Endothelial cell (in vitro differentiated cells): Measurements from ENCODE around the gene AQP6. TPM values are rescaled to one million over a fixed set of nuclear protein-coding genes. Genes with fewer than 3 reads are reported as not detected.

Experiments
- DNase-seq: peaks from one replicate; pipeline ENCODE4 v3.0.0; 2021; ENCODE audit warnings: low spot score
- H3K27ac Mint-ChIP-seq: one replicate; pipeline ENCODE4 v1.8.0; 2021; ENCODE audit warnings: mixed read lengths, inconsistent platforms; ENCODE audit not compliant: unreplicated experiment
- H3K27me3 Mint-ChIP-seq: one replicate; pipeline ENCODE4 v1.8.0; 2021; ENCODE audit warnings: mild to moderate bottlenecking, moderate library complexity, mixed read lengths, inconsistent platforms; ENCODE audit not compliant: unreplicated experiment
- H3K36me3 Mint-ChIP-seq: one replicate; pipeline ENCODE4 v1.8.0; 2021; ENCODE audit warnings: mild to moderate bottlenecking, low read depth, mixed read lengths, inconsistent platforms; ENCODE audit not compliant: unreplicated experiment
- H3K4me1 Mint-ChIP-seq: one replicate; pipeline ENCODE4 v1.8.0; 2021; ENCODE audit warnings: mild to moderate bottlenecking, mixed read lengths, inconsistent platforms; ENCODE audit not compliant: unreplicated experiment
- H3K4me3 Mint-ChIP-seq: one replicate; pipeline ENCODE4 v1.8.0; 2021; ENCODE audit warnings: mild to moderate bottlenecking, mixed read lengths, inconsistent platforms; ENCODE audit not compliant: unreplicated experiment
- H3K9me3 Mint-ChIP-seq: one replicate; pipeline ENCODE4 v1.8.0; 2021; ENCODE audit warnings: mixed read lengths, inconsistent platforms; ENCODE audit not compliant: unreplicated experiment
- CTCF ChIP-seq: fragments of 200-600 bp; sonication (generic); IDR thresholded peaks from one replicate; pipeline ENCODE4 v1.5.0; 2021; ENCODE audit warnings: antibody characterized with exemption; ENCODE audit not compliant: unreplicated experiment
- total RNA-seq: library from RNA; stranded (reverse); fragmentation: NEBNext Ultra II Directional; extraction: Animal tissue kit (Norgen Biotek cat#: 25700); gene quantifications from one replicate; pipeline ENCODE4 v1.2.1, GENCODE V29; 2021; ENCODE audit not compliant: unreplicated experiment

The AQP6 gene
- total RNA-seq, 1 donor from 2014 or later: not detected

- DNase-seq: no peak
- peaks cover 9% of the 10 kb centered on the region for H3K4me1 Mint-ChIP-seq
- no peak overlapping the region for H3K4me3 Mint-ChIP-seq
- no peak overlapping the region for H3K27ac Mint-ChIP-seq
- H3K9me3 Mint-ChIP-seq: no peaks in the 10 kb centered on the region
- no peak for TF ChIP-seq CTCF
- H3K36me3 Mint-ChIP-seq: no peaks in the 10 kb centered on the region
- no peaks in the 10 kb centered on the region for H3K27me3 Mint-ChIP-seq
Observed at GRCh38 chr12:50018154-50018553, 45.4 kb downstream of the AQP6 start.

- H3K27me3 Mint-ChIP-seq: no peaks in the 10 kb centered on the region
- H3K4me3 Mint-ChIP-seq: no peak overlapping the region
- H3K36me3 Mint-ChIP-seq: no peaks in the 10 kb centered on the region
- DNase-seq: no peak
- TF ChIP-seq CTCF: no peak
- H3K9me3 Mint-ChIP-seq: no peaks in the 10 kb centered on the region
- H3K27ac Mint-ChIP-seq: no peak overlapping the region
- peaks cover 9% of the 10 kb centered on the region for H3K4me1 Mint-ChIP-seq
Observed at GRCh38 chr12:50018968-50019367, 46.2 kb downstream of the AQP6 start.

- H3K4me1 Mint-ChIP-seq: peaks cover 14% of the 10 kb centered on the region
- no peak for DNase-seq
- no peak overlapping the region for H3K27ac Mint-ChIP-seq
- TF ChIP-seq CTCF: no peak
- peaks cover 2% of the 10 kb centered on the region for H3K27me3 Mint-ChIP-seq
- no peaks in the 10 kb centered on the region for H3K9me3 Mint-ChIP-seq
- no peak overlapping the region for H3K4me3 Mint-ChIP-seq
- H3K36me3 Mint-ChIP-seq: no peaks in the 10 kb centered on the region
Observed at GRCh38 chr12:50019524-50019923, 46.8 kb downstream of the AQP6 start.

GRCh38 chr12:50021031-50021430 lies 48.3 kb downstream of the AQP6 start:
- no peak overlapping the region for H3K27ac Mint-ChIP-seq
- H3K27me3 Mint-ChIP-seq: peaks cover 2% of the 10 kb centered on the region
- no peak overlapping the region for H3K4me3 Mint-ChIP-seq
- H3K36me3 Mint-ChIP-seq: no peaks in the 10 kb centered on the region
- TF ChIP-seq CTCF: no peak
- DNase-seq: no peak
- peaks cover 26% of the 10 kb centered on the region for H3K4me1 Mint-ChIP-seq
- no peaks in the 10 kb centered on the region for H3K9me3 Mint-ChIP-seq

- DNase-seq: no peak
- no peak for TF ChIP-seq CTCF
- peaks cover 2% of the 10 kb centered on the region for H3K27me3 Mint-ChIP-seq
- no peak overlapping the region for H3K4me3 Mint-ChIP-seq
- no peaks in the 10 kb centered on the region for H3K9me3 Mint-ChIP-seq
- H3K36me3 Mint-ChIP-seq: no peaks in the 10 kb centered on the region
- H3K27ac Mint-ChIP-seq: no peak overlapping the region
- H3K4me1 Mint-ChIP-seq: peaks cover 26% of the 10 kb centered on the region
Observed at GRCh38 chr12:50022903-50023302, 50.2 kb downstream of the AQP6 start.
